GM19328 (cell line): ENCODE results near the gene ESR2.
"Not testable (repeated sequence)": the region's sequence is repeated elsewhere in the genome, so short reads cannot be mapped to it uniquely, and the experiment has no call there.

Experiments
- ATAC-seq: cut with Tn5 transposase; IDR thresholded peaks from one replicate; pipeline ENCODE4 v1.9.1; 2021; ENCODE audit warnings: mild to moderate bottlenecking, moderate library complexity; ENCODE audit not compliant: unreplicated experiment

The ESR2 gene

DNA sequence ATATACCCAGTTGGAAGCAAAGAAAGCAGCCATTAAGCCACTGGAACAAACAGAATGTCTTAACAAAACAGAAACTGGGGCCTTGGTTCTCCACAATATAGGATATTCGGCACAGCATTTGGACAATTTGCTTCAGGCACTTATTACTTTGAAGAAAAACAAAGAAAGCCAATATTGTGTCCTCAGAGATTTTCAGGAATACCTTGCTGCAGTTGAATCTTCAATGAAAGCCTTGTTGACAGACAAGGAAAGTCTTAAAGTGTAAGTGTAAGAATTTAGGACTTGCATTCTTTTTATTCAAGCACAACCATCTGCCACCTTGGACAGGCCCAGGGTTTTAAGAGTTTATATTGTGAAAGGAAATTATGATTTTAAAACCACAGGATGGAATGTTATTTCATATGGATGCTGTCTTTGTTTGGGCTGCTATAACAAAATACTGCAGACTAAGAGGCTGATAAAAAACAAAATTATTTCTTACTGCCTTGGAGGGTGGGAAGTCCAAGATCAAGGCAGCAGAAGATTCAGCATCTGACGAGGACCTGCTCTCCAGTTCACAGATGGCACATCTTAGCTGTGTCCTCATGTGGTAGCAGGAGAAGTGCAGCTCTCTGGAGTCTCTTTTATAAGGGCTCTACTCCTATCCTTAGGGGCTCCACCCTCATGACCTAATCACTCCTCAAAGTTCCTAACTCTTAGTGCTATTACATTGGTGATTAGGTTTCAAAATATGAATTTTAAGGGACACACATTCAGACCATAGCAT lies 244.4 kb downstream of the ESR2 start:
- ATAC-seq = no peak

DNA sequence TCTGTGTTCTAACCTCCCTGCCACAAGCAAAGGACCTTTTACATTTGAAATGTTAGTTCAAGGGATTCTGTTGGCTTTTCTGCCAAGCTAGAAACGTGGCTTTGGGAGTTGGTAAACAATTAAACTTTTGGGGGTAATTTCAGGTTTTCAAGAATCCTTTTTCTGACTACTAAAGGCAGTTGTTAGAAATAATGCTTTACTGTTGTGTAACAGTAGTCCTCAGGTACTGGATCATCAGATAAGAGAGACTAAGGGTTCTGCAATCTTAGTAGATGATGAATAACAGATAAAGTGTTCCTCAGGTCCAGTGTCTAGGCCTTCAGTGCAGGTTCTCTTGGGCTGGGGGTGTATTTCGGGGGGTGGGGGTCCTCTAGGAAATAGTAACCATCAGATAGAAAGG lies 249.1 kb downstream of the ESR2 start:
- ATAC-seq = no peak

DNA sequence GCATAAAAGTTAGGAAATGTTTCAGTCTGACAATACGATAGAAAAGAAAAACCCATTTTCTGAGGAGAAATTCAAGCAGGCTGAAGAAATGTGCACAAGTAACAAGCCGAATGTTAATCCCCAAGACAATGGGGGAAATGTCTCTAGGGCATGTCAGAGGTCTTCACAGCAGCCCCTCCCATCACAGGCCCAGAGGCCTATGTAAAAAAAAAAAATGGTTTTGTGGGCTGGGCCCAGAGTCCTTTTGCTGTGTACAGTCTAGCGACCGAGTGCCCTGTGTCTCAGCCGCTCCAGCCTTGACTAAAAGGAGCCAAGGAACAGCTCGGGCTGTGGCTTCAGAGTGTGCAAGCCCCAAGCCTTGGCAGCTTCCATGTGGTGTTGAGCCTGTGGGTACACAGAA lies 250.9 kb downstream of the ESR2 start:
- not testable (repeated sequence) for ATAC-seq

DNA sequence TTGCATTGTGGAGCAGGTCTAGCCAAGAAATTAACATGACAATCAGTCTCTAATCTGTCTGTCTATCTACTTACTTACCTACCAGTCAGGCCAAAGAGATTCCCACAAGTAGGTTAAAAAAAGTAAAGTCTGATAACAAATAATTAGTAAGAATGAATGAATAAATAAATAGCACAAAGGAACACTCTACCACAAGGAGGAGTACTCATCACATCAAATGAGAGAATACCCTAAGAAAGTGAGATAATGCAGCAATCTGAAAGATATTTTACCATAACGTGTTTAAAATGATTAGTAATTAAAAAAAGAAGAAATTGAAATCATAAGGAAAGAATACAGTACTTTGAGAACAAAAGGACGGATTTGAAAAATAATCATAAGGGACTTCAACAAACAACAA lies 254.1 kb downstream of the ESR2 start:
- ATAC-seq = no peak

DNA sequence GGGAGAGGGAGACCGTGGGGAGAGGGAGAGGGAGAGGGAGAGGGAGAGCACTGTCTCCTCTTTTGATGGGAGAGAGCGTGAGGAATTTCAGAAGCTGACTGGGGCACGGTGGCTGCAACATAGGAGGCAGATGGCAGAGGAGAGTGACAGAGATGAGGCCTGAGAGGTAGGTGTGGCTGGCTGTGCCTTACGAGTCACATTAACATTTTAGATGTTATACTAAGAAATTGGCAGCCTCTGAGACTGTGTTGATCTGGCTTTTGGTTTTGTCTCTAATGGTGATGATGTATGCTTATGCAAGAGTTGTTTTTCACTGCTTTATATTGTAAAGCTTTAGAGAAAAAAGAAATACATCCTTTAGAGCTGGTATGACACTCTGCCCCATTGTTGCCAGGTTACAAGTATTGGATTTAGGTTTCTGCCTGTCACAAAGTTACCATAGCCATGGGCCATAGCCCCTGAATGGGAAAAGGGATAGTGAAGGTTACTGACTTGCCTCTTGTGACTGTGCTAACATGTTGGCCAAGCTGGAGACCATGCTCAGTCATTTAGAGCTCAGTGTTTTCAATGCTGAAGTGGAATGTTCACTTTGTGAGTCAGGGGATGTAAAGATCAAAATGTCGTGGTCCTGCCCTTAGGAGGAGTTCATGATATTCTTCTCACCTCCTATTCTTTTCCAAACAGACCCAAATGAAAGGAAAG lies 255.2 kb downstream of the ESR2 start:
- no peak for ATAC-seq

DNA sequence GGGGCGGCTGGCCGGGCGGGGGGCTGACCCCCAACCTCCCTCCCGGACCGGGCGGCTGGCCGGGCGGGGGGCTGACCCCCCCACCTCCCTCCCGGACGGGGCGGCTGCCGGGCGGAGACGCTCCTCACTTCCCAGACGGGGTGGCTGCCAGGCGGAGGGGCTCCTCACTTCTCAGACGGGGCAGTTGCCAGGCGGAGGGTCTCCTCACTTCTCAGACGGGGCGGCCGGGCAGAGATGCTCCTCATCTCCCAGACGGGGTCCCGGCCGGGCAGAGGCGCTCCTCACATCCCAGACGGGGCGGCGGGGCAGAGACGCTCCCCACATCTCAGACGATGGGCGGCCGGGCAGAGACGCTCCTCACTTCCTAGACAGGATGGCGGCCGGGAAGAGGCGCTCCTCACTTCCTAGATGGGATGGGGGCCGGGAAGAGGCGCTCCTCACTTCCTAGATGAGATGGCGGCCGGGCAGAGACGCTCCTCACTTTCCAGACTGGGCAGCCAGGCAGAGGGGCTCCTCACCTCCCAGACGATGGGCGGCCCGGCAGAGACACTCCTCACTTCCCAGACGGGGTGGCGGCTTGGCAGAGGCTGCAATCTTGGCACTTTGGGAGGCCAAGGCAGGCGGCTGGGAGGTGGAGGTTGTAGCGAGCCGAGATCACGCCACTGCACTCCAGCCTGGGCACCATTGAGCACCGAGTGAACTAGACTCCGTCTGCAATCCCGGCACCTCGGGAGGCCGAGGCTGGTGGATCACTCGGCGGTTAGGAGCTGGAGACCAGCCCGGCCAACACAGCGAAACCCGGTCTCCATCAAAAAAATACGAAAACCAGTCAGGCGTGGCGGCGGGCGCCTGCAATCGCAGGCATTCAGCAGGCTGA lies 256.1 kb downstream of the ESR2 start:
- ATAC-seq = not testable (repeated sequence)

DNA sequence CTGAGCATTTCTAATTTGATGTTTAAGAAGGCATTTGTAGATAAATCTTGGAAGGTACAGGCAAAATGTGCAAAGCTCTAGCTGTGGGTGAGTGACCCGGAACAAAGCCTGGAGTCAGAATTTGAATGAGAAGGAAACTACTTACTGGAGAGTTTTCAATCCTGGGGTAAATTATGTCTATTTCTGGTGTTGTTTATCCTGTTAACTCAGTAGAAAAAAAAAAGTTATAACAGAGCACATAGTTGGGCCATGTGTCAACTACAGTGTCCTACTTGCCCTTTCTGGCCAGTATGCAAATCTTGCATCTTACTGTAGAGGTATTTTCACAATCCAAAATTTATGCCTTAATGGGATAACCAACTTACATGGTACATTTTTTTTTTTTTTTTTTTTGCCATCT lies 259.0 kb downstream of the ESR2 start:
- no peak for ATAC-seq
